ENCODE results near the gene FAM156A. TPM values are rescaled to one million over a fixed set of nuclear protein-coding genes. Genes with fewer than 3 reads are reported as not detected.

FAM156A gene
- polyA plus RNA-seq, 1 of the 3 experiments (the other 2 are of a cell fraction) = 47.2 TPM

DNA sequence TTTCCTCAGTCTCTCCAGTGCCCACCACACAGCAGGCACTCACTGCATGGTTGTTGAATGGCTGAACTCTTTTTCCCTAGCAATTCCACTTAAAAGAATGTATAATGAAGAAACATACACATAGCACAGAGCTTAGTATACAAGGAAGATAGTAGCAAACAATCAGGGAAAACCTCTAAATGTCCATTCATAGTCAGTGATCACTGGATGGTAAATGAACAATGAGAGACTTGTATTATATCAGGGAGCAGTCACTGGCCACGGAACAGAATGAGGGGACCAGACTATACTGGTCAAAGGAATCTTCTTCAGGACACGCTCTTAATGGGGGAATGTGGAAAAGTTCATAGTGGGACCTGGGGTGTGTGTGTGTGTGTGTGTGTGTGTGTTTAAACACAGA is 43.6 kb upstream of the FAM156A start:
- H3K9me3 ChIP-seq = no peaks in the 10 kb centered on the region
- peaks cover 32% of the 10 kb centered on the region for H3K27me3 ChIP-seq (ENCODE audit: insufficient read depth)
- 22% methylated on average over 2 of the region's 2 CpGs for WGBS (ENCODE audit: low lambda C conversion rate)
- H3K4me1 ChIP-seq (ENCODE audit: control insufficient read depth in 1 of 2, insufficient read depth in 2 of 2, low read depth in 1 of 2, low read length in 1 of 2) = no peaks in the 10 kb centered on the region
- no peaks in the 10 kb centered on the region for H3K9me2 ChIP-seq
- no peak overlapping the region for H3K9ac ChIP-seq
- H3K4me3 ChIP-seq (ENCODE audit: low read depth in 2 of 2, low read length in 1 of 2) = no peak overlapping the region
- H3K27ac ChIP-seq (ENCODE audit: low read depth in 2 of 2, low read length in 1 of 2) = no peak overlapping the region
- no peak for DNase-seq
- no peak overlapping the region for H2AFZ ChIP-seq (ENCODE audit: low read depth)
- H3F3A ChIP-seq (replicated peaks; ENCODE audit: insufficient read depth) = no peaks in the 10 kb centered on the region
- H3K36me3 ChIP-seq (replicated peaks in 1 of 2; ENCODE audit: control insufficient read depth in 1 of 2, insufficient read depth in 2 of 2, low read length in 1 of 2) = no peaks in the 10 kb centered on the region
- ChIA-PET CTCF (no interaction called here), POLR2A (no interaction called here)
- H3K79me2 ChIP-seq (ENCODE audit: insufficient read depth) = no peaks in the 10 kb centered on the region
- no peak for TF ChIP-seq TCF12 (IDR thresholded peaks at IDR 0.05)
- no peak for TF ChIP-seq TEAD4 (IDR thresholded peaks at IDR 0.05; ENCODE audit: borderline replicate concordance, insufficient read depth)
- TF ChIP-seq JUND (IDR thresholded peaks at IDR 0.05) = no peak
- TF ChIP-seq NFIC (IDR thresholded peaks at IDR 0.05; ENCODE audit: borderline replicate concordance) = no peak
- no peak overlapping the region for H3K4me2 ChIP-seq
- H4K20me1 ChIP-seq (ENCODE audit: insufficient read depth) = no peaks in the 10 kb centered on the region

DNA sequence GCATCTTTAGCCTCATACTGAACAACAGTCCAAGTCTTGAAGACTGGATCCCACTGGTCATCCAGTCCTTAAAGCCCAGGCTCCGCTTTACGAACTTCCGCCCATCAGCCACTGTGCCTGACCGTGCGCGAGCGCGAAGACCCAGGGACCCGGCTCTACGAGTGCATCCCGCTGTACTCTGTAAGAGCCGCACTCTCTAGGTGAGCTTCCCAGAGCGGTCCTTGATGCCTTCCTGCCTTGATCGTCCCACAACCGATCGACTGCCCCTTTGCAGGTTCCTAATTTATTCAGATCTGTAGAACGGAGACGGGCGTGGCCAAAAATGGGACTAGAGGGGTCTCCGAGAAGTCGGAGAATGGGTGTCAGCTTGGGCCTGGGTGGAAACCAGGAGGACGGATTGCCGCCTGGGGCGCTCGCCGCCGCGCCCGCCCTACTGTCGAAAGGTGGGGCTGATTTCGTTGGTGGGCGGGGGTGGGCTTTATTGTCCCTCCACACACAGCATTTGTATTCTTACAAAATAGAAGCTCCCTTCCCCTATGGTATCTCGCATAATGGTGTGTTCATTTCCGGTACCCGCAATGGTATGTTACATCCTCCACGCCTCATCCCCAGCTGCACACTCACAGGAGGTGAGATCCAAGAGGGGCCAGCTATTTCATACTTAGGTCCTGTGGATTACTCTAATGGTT is 42.3 kb upstream of the FAM156A start:
- peaks cover 0 to 4% of the 10 kb centered on the region in 2 experiments; a peak in 1 of 4 replicates for H3K4me1 ChIP-seq (ENCODE audit: control insufficient read depth in 1 of 2, insufficient read depth in 2 of 2, low read depth in 1 of 2, low read length in 1 of 2)
- H3K27me3 ChIP-seq (ENCODE audit: insufficient read depth) = peaks cover 32% of the 10 kb centered on the region
- H3F3A ChIP-seq (replicated peaks; ENCODE audit: insufficient read depth) = no peaks in the 10 kb centered on the region
- H3K9me3 ChIP-seq = no peaks in the 10 kb centered on the region
- ChIA-PET POLR2A (no interaction called here), CTCF (interaction anchor here (1.7 kb wide), 1 partner anchor 11 kb away, joined by 5 read pairs; no protein-coding TSS in a partner anchor)
- H3K36me3 ChIP-seq (replicated peaks in 1 of 2; ENCODE audit: control insufficient read depth in 1 of 2, insufficient read depth in 2 of 2, low read length in 1 of 2) = no peaks in the 10 kb centered on the region
- no peak overlapping the region for H3K27ac ChIP-seq (ENCODE audit: low read depth in 2 of 2, low read length in 1 of 2)
- no peak overlapping the region for H3K9ac ChIP-seq
- H3K9me2 ChIP-seq = no peaks in the 10 kb centered on the region
- no peaks in the 10 kb centered on the region for H3K79me2 ChIP-seq (ENCODE audit: insufficient read depth)
- no peak overlapping the region for H3K4me2 ChIP-seq
- WGBS (ENCODE audit: low lambda C conversion rate) = 67% methylated on average over 23 of the region's 36 CpGs
- TF ChIP-seq NRF1 (IDR thresholded peaks at IDR 0.05; ENCODE audit: low read depth, low read length) (no peak), TCF12 (IDR thresholded peaks at IDR 0.05) (no peak), RCOR1 (IDR thresholded peaks at IDR 0.05; ENCODE audit: low read length) (no peak), SMC3 (IDR thresholded peaks at IDR 0.05; ENCODE audit: low read depth, low read length) (no peak), RXRA (IDR thresholded peaks at IDR 0.05; ENCODE audit: borderline replicate concordance, low read depth) (no peak), NFIC (IDR thresholded peaks at IDR 0.05; ENCODE audit: borderline replicate concordance) (no peak), FOXM1 (IDR thresholded peaks at IDR 0.05; ENCODE audit: low read depth) (no peak), YY1 (IDR thresholded peaks at IDR 0.05; ENCODE audit: low read depth) (no peak), GATA2 (CRISPR knock-in tag; IDR thresholded peaks at IDR 0.05) (no peak), CHD2 (IDR thresholded peaks at IDR 0.05; ENCODE audit: low read length, partially characterized antibody) (no peak), MEF2A (IDR thresholded peaks at IDR 0.05; ENCODE audit: borderline replicate concordance, low read depth) (no peak), EZH2phosphoT487 (IDR thresholded peaks at IDR 0.05; ENCODE audit: borderline replicate concordance, low read depth) (no peak)
- TF ChIP-seq, protein P1, sequence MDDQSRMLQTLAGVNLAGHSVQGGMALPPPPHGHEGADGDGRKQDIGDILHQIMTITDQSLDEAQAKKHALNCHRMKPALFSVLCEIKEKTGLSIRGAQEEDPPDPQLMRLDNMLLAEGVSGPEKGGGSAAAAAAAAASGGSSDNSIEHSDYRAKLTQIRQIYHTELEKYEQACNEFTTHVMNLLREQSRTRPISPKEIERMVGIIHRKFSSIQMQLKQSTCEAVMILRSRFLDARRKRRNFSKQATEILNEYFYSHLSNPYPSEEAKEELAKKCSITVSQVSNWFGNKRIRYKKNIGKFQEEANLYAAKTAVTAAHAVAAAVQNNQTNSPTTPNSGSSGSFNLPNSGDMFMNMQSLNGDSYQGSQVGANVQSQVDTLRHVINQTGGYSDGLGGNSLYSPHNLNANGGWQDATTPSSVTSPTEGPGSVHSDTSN (IDR thresholded peaks at IDR 0.05) = no peak
- no peak for DNase-seq
- H4K20me1 ChIP-seq (ENCODE audit: insufficient read depth) = no peaks in the 10 kb centered on the region
- no peak overlapping the region for H3K4me3 ChIP-seq (ENCODE audit: low read depth in 2 of 2, low read length in 1 of 2)
- no peak overlapping the region for H2AFZ ChIP-seq (ENCODE audit: low read depth)

All from SK-N-SH (cell line).